Measurements from ENCODE around the gene LAMB3. TPM values are rescaled to one million over a fixed set of nuclear protein-coding genes. Genes with fewer than 3 reads are reported as not detected.

LAMB3 gene
- total RNA-seq, 1 experiment from 2014 or later = 1.3 TPM

GRCh38 chr1:209657140-209657879 lies 5.1 kb upstream of the LAMB3 start:
- no peaks in the 10 kb centered on the region for H3K9me3 ChIP-seq (ENCODE audit: low read length)
- H3K4me1 ChIP-seq (ENCODE audit: low read length) = no peaks in the 10 kb centered on the region
- H3K4me3 ChIP-seq (ENCODE audit: low read length) = no peak overlapping the region
- DNase-seq = no peak
- H3K36me3 ChIP-seq (ENCODE audit: insufficient read depth, low read length) = no peaks in the 10 kb centered on the region
- no peaks in the 10 kb centered on the region for H3K27me3 ChIP-seq (ENCODE audit: low read length)
- no peak overlapping the region for H2AFZ ChIP-seq (ENCODE audit: low read length)
- no peaks in the 10 kb centered on the region for H4K20me1 ChIP-seq (ENCODE audit: insufficient read depth, low read depth, low read length)
- no peak overlapping the region for H3K4me2 ChIP-seq (ENCODE audit: low read depth, low read length, poor library complexity, severe bottlenecking)
- H3K9ac ChIP-seq (ENCODE audit: low read length) = no peak overlapping the region
- H3K27ac ChIP-seq (ENCODE audit: low read length) = no peak overlapping the region
- no peaks in the 10 kb centered on the region for H3K79me2 ChIP-seq (ENCODE audit: low read length)
- H3K9me2 ChIP-seq (replicated peaks; ENCODE audit: insufficient read depth, low read length) = no peaks in the 10 kb centered on the region

- no peak for DNase-seq
- no peaks in the 10 kb centered on the region for H3K4me1 ChIP-seq (ENCODE audit: low read length)
- no peaks in the 10 kb centered on the region for H3K36me3 ChIP-seq (ENCODE audit: insufficient read depth, low read length)
- no peaks in the 10 kb centered on the region for H3K79me2 ChIP-seq (ENCODE audit: low read length)
- no peak overlapping the region for H3K4me2 ChIP-seq (ENCODE audit: low read depth, low read length, poor library complexity, severe bottlenecking)
- no peaks in the 10 kb centered on the region for H3K9me3 ChIP-seq (ENCODE audit: low read length)
- no peak overlapping the region for H3K4me3 ChIP-seq (ENCODE audit: low read length)
- no peaks in the 10 kb centered on the region for H3K9me2 ChIP-seq (replicated peaks; ENCODE audit: insufficient read depth, low read length)
- no peaks in the 10 kb centered on the region for H3K27me3 ChIP-seq (ENCODE audit: low read length)
- no peak overlapping the region for H3K9ac ChIP-seq (ENCODE audit: low read length)
- no peak overlapping the region for H2AFZ ChIP-seq (ENCODE audit: low read length)
- H4K20me1 ChIP-seq (ENCODE audit: insufficient read depth, low read depth, low read length) = no peaks in the 10 kb centered on the region
- no peak overlapping the region for H3K27ac ChIP-seq (ENCODE audit: low read length)
Measured at GRCh38 chr1:209655411-209656231, 3.4 kb upstream of the LAMB3 start.

- H3K4me2 ChIP-seq (ENCODE audit: low read depth, low read length, poor library complexity, severe bottlenecking) = no peak overlapping the region
Measured at GRCh38 chr1:209653915-209654351, 1.7 kb upstream of the LAMB3 start.

GRCh38 chr1:209652873-209653401 lies 712 bp upstream of the LAMB3 start:
- Histone ChIP-seq H3K4me2 (ENCODE audit: low read depth, low read length, poor library complexity, severe bottlenecking) (no peak overlapping the region), H3K9ac (ENCODE audit: low read length) (no peak overlapping the region)
- DNase-seq = no peak

More at GRCh38 chr1:209653915-209654351, 1.7 kb upstream of the LAMB3 start:
- no peaks in the 10 kb centered on the region for H3K79me2 ChIP-seq (ENCODE audit: low read length)
- H3K27ac ChIP-seq (ENCODE audit: low read length) = no peak overlapping the region
- no peak overlapping the region for H2AFZ ChIP-seq (ENCODE audit: low read length)
- no peaks in the 10 kb centered on the region for H3K27me3 ChIP-seq (ENCODE audit: low read length)
- H3K4me1 ChIP-seq (ENCODE audit: low read length) = no peaks in the 10 kb centered on the region
- no peaks in the 10 kb centered on the region for H3K9me2 ChIP-seq (replicated peaks; ENCODE audit: insufficient read depth, low read length)
- H3K4me3 ChIP-seq (ENCODE audit: low read length) = no peak overlapping the region
- DNase-seq = no peak
- H3K9ac ChIP-seq (ENCODE audit: low read length) = no peak overlapping the region
- no peaks in the 10 kb centered on the region for H3K36me3 ChIP-seq (ENCODE audit: insufficient read depth, low read length)
- H4K20me1 ChIP-seq (ENCODE audit: insufficient read depth, low read depth, low read length) = no peaks in the 10 kb centered on the region
- H3K9me3 ChIP-seq (ENCODE audit: low read length) = no peaks in the 10 kb centered on the region

GRCh38 chr1:209651138-209651587 lies 1.1 kb downstream of the LAMB3 start:
- no peak overlapping the region for H2AFZ ChIP-seq (ENCODE audit: low read length)
- peak; percentile 38 for DNase-seq
- H3K27ac ChIP-seq (ENCODE audit: low read length) = no peak overlapping the region
- no peak overlapping the region for H3K9ac ChIP-seq (ENCODE audit: low read length)
- no peaks in the 10 kb centered on the region for H3K4me1 ChIP-seq (ENCODE audit: low read length)
- H3K9me2 ChIP-seq (replicated peaks; ENCODE audit: insufficient read depth, low read length) = no peaks in the 10 kb centered on the region
- no peak overlapping the region for H3K4me2 ChIP-seq (ENCODE audit: low read depth, low read length, poor library complexity, severe bottlenecking)
- H3K36me3 ChIP-seq (ENCODE audit: insufficient read depth, low read length) = no peaks in the 10 kb centered on the region
- H4K20me1 ChIP-seq (ENCODE audit: insufficient read depth, low read depth, low read length) = no peaks in the 10 kb centered on the region
- H3K9me3 ChIP-seq (ENCODE audit: low read length) = no peaks in the 10 kb centered on the region
- H3K4me3 ChIP-seq (ENCODE audit: low read length) = no peak overlapping the region
- H3K79me2 ChIP-seq (ENCODE audit: low read length) = no peaks in the 10 kb centered on the region
- no peaks in the 10 kb centered on the region for H3K27me3 ChIP-seq (ENCODE audit: low read length)

More at GRCh38 chr1:209652873-209653401, 712 bp upstream of the LAMB3 start:
- H3K27ac ChIP-seq (ENCODE audit: low read length) = no peak overlapping the region
- H2AFZ ChIP-seq (ENCODE audit: low read length) = no peak overlapping the region
- H3K36me3 ChIP-seq (ENCODE audit: insufficient read depth, low read length) = no peaks in the 10 kb centered on the region
- no peaks in the 10 kb centered on the region for H3K79me2 ChIP-seq (ENCODE audit: low read length)
- H3K4me3 ChIP-seq (ENCODE audit: low read length) = no peak overlapping the region
- H3K27me3 ChIP-seq (ENCODE audit: low read length) = no peaks in the 10 kb centered on the region
- no peaks in the 10 kb centered on the region for H3K9me2 ChIP-seq (replicated peaks; ENCODE audit: insufficient read depth, low read length)
- H3K4me1 ChIP-seq (ENCODE audit: low read length) = no peaks in the 10 kb centered on the region
- H4K20me1 ChIP-seq (ENCODE audit: insufficient read depth, low read depth, low read length) = no peaks in the 10 kb centered on the region
- H3K9me3 ChIP-seq (ENCODE audit: low read length) = no peaks in the 10 kb centered on the region

GRCh38 chr1:209650454-209650853 lies 1.8 kb downstream of the LAMB3 start:
- H3K27ac ChIP-seq (ENCODE audit: low read length) = no peak overlapping the region
- no peaks in the 10 kb centered on the region for H3K9me3 ChIP-seq (ENCODE audit: low read length)
- no peaks in the 10 kb centered on the region for H3K79me2 ChIP-seq (ENCODE audit: low read length)
- H3K27me3 ChIP-seq (ENCODE audit: low read length) = no peaks in the 10 kb centered on the region
- no peak overlapping the region for H3K4me2 ChIP-seq (ENCODE audit: low read depth, low read length, poor library complexity, severe bottlenecking)
- no peaks in the 10 kb centered on the region for H4K20me1 ChIP-seq (ENCODE audit: insufficient read depth, low read depth, low read length)
- peak; percentile 23 for DNase-seq
- no peak overlapping the region for H3K4me3 ChIP-seq (ENCODE audit: low read length)
- no peaks in the 10 kb centered on the region for H3K4me1 ChIP-seq (ENCODE audit: low read length)
- H3K9me2 ChIP-seq (replicated peaks; ENCODE audit: insufficient read depth, low read length) = no peaks in the 10 kb centered on the region
- no peak overlapping the region for H3K9ac ChIP-seq (ENCODE audit: low read length)
- H2AFZ ChIP-seq (ENCODE audit: low read length) = no peak overlapping the region
- no peaks in the 10 kb centered on the region for H3K36me3 ChIP-seq (ENCODE audit: insufficient read depth, low read length)

GRCh38 chr1:209648931-209649776 lies 3.1 kb downstream of the LAMB3 start:
- Histone ChIP-seq H3K4me3 (ENCODE audit: low read length) (no peak overlapping the region), H3K27ac (ENCODE audit: low read length) (no peak overlapping the region), H3K9me3 (ENCODE audit: low read length) (no peaks in the 10 kb centered on the region), H2AFZ (ENCODE audit: low read length) (no peak overlapping the region), H3K9me2 (replicated peaks; ENCODE audit: insufficient read depth, low read length) (no peaks in the 10 kb centered on the region), H3K4me1 (ENCODE audit: low read length) (no peaks in the 10 kb centered on the region), H3K9ac (ENCODE audit: low read length) (no peak overlapping the region), H4K20me1 (ENCODE audit: insufficient read depth, low read depth, low read length) (no peaks in the 10 kb centered on the region), H3K36me3 (ENCODE audit: insufficient read depth, low read length) (no peaks in the 10 kb centered on the region), H3K4me2 (ENCODE audit: low read depth, low read length, poor library complexity, severe bottlenecking) (no peak overlapping the region), H3K27me3 (ENCODE audit: low read length) (no peaks in the 10 kb centered on the region), H3K79me2 (ENCODE audit: low read length) (no peaks in the 10 kb centered on the region)
- DNase-seq = peak; percentile 30
